Activated CD4-positive, alpha-beta T cell treated with anti-CD3 and anti-CD28 coated beads for 36 hours (primary cell): ENCODE measurements around the gene TMED10. TPM values are rescaled to one million over a fixed set of nuclear protein-coding genes. Genes with fewer than 3 reads are reported as not detected.

Source experiments
- ATAC-seq: fragments of 200-7000 bp; cut with Tn5 transposase; one replicate; pipeline ENCODE4 v1.10.0; 2021; ENCODE audit warnings: mild to moderate bottlenecking, moderate library complexity
- CTCF ChIA-PET: fragments of 350-600 bp; sonication (Branson Sonifier 250); formaldehyde crosslinking; loops from one replicate; lab custom pipeline; 2021; ENCODE audit warnings: antibody characterized with exemption; lab: Charles Lee
- POLR2A ChIA-PET: fragments of 350-600 bp; sonication (Branson Sonifier 250); formaldehyde crosslinking; loops from one replicate; lab custom pipeline; 2021; ENCODE audit warnings: antibody characterized with exemption, inconsistent platforms; lab: Charles Lee
- DNase-seq: peaks from one replicate; pipeline ENCODE4 v3.0.0-alpha.2; 2020
- H3K27ac Mint-ChIP-seq: one replicate; pipeline ENCODE4 v1.8.0; 2021; ENCODE audit warnings: mixed read lengths
- H3K27me3 Mint-ChIP-seq: one replicate; pipeline ENCODE4 v1.8.0; 2021; ENCODE audit warnings: mixed read lengths
- H3K36me3 Mint-ChIP-seq: one replicate; pipeline ENCODE4 v1.8.0; 2021; ENCODE audit warnings: low read depth, mixed read lengths
- H3K4me1 Mint-ChIP-seq: one replicate; pipeline ENCODE4 v1.8.0; 2021; ENCODE audit warnings: mixed read lengths
- H3K4me3 Mint-ChIP-seq: one replicate; pipeline ENCODE4 v1.8.0; 2021; ENCODE audit warnings: mild to moderate bottlenecking, moderate library complexity, mixed read lengths
- H3K9me3 Mint-ChIP-seq: one replicate; pipeline ENCODE4 v1.8.0; 2021; ENCODE audit warnings: low read depth, mixed read lengths
- intact Hi-C, 2 experiments: fragments of 100-400 bp; cut with DNase I in 1 of 2; cut with micrococcal nuclease in 1 of 2; formaldehyde crosslinking; loops; one replicate each; pipeline versions ENCODE4 v1.14.2 to v1.15.1; 2022 to 2024; cut with DNase I, micrococcal nuclease
- total RNA-seq, 2 experiments: library from RNA; stranded (reverse); gene quantifications; one replicate each; pipeline ENCODE4 v1.2.3, GENCODE V29; 2021

TMED10 gene
- total RNA-seq, 2 experiments from 2014 or later: 179 to 253 TPM

DNA sequence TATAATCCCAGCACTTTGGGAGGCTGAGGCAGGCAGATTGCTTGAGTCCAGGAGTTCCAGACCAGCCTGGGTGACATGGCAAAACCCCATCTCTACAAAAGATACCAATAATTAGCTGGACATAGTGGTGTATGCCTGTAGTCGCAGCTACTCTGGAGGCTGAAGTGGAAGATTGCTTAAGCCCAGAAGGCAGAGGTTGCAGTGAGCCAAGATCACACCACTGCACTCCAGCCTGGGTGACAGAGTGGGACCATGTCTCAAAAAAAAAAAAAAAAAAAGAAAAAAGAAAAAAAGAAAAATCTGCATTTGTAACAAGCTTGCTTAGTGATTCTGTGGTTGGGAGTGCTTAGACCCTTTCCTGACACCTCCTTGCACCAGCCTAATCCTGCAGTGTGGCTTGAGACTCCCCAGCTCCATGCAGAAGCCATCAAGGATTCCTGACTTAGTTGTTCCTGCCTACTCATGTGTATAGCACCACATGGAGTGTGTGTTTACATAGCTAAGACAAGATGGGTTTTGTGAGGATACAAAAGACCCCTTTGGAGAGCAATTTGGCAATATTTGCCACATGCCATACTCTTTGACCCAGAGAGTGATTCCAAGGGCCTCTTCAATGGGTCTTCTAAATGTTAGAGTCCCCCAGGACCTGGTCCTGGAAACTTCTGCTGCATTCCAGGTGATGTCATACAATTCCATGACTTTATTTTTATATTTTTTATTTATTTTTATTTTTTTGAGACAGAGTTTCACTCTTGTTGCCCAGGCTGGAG, 5.1 kb upstream of the TMED10 start:
- H3K27me3 Mint-ChIP-seq: peaks cover 4% of the 10 kb centered on the region
- no peak for DNase-seq
- H3K9me3 Mint-ChIP-seq: no peaks in the 10 kb centered on the region
- no peak overlapping the region for H3K4me3 Mint-ChIP-seq
- no peak for ATAC-seq
- H3K4me1 Mint-ChIP-seq: peaks cover 10% of the 10 kb centered on the region
- H3K27ac Mint-ChIP-seq: no peak overlapping the region
- POLR2A ChIA-PET: no interaction called here
- CTCF ChIA-PET: interaction anchor here (2.0 kb wide), 1 partner anchor 23 kb away, joined by 5 read pairs; no protein-coding TSS in a partner anchor
- H3K36me3 Mint-ChIP-seq: no peaks in the 10 kb centered on the region
- intact Hi-C loops: no loop called here

- H3K27me3 Mint-ChIP-seq: no peaks in the 10 kb centered on the region
- peak overlapping the region; percentile 94 for H3K4me3 Mint-ChIP-seq
- H3K4me1 Mint-ChIP-seq: peaks cover 43% of the 10 kb centered on the region
- H3K9me3 Mint-ChIP-seq: no peaks in the 10 kb centered on the region
- ChIA-PET POLR2A (interaction anchor here (0.6 to 1.0 kb wide), 7 partner anchors 18 to 486 kb away, joined by 3 to 6 read pairs (median 4); no protein-coding TSS in a partner anchor), CTCF (interaction anchor here (0.6 to 1.5 kb wide), 6 partner anchors 83 to 677 kb away, joined by 3 to 7 read pairs (median 3); no protein-coding TSS in a partner anchor)
- intact Hi-C loops: loop anchor here (1.0 to 10.0 kb wide), 20 partner anchors 16 to 976 kb away; partner anchors contain the start of genes EIF2B2 (in 2 of the 2), FOS (in 2 of the 2), TTLL5 (in 2 of the 2) and ACYP1 (in 1 of the 2)
- ATAC-seq (peak; percentile 7), DNase-seq (no peak)
- H3K36me3 Mint-ChIP-seq: peaks cover 6% of the 10 kb centered on the region
- peak overlapping the region; percentile 95 for H3K27ac Mint-ChIP-seq
Measured at GRCh38 chr14:75175677-75176141, 703 bp downstream of the TMED10 start.

DNA sequence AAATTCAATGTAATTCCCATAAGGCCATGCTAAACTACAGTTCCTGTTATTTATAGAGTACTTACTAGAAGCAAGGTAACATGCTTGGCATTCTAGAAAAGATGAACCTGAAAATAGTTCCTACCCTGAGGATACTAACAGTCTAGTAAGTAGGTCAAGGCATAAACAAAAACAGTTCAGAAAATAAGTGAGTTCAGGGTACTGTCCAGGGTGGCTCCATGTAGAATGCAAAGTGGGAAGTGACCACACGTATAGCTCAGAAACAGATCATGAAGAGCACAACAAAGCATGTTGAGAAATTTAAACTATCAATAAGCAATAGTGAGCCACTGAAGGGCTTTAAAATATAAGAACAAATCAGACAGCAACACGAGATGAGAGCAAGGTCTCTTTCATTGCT, 2.3 kb downstream of the TMED10 start:
- CTCF ChIA-PET: interaction anchor here (0.5 to 1.1 kb wide), 5 partner anchors 10 to 923 kb away, joined by 3 to 4 read pairs (median 3); no protein-coding TSS in a partner anchor
- Mint-ChIP-seq H3K27ac (peak overlapping the region; percentile 84), H3K9me3 (no peaks in the 10 kb centered on the region), H3K27me3 (no peaks in the 10 kb centered on the region), H3K36me3 (peaks cover 7% of the 10 kb centered on the region), H3K4me1 (peaks cover 56% of the 10 kb centered on the region), H3K4me3 (peak overlapping the region; percentile 94)
- no peak for ATAC-seq
- DNase-seq: no peak
- intact Hi-C loops: loop anchor here in 1 of 2 experiments (10.0 kb wide), 1 partner anchor 811 kb away; the partner anchor contains the start of genes IFT43 and TGFB3
- POLR2A ChIA-PET: interaction anchor here (0.6 to 0.7 kb wide), 2 partner anchors 109 to 249 kb away, joined by 3 to 4 read pairs; no protein-coding TSS in a partner anchor

GRCh38 chr14:75170772-75171171, 5.6 kb downstream of the TMED10 start:
- Mint-ChIP-seq H3K9me3 (no peaks in the 10 kb centered on the region), H3K36me3 (peaks cover 9% of the 10 kb centered on the region), H3K27me3 (no peaks in the 10 kb centered on the region), H3K27ac (no peak overlapping the region), H3K4me1 (peaks cover 78% of the 10 kb centered on the region), H3K4me3 (no peak overlapping the region)
- no peak for ATAC-seq
- ChIA-PET CTCF (interaction anchor here (0.7 kb wide), 1 partner anchor 81 kb away, joined by 3 read pairs; no protein-coding TSS in a partner anchor), POLR2A (interaction anchor here (0.6 kb wide), 1 partner anchor 355 kb away, joined by 3 read pairs; no protein-coding TSS in a partner anchor)
- intact Hi-C loops: loop anchor here in 1 of 2 experiments (10.0 kb wide), 1 partner anchor 814 kb away; the partner anchor contains the start of genes IFT43 and TGFB3
- no peak for DNase-seq

DNA sequence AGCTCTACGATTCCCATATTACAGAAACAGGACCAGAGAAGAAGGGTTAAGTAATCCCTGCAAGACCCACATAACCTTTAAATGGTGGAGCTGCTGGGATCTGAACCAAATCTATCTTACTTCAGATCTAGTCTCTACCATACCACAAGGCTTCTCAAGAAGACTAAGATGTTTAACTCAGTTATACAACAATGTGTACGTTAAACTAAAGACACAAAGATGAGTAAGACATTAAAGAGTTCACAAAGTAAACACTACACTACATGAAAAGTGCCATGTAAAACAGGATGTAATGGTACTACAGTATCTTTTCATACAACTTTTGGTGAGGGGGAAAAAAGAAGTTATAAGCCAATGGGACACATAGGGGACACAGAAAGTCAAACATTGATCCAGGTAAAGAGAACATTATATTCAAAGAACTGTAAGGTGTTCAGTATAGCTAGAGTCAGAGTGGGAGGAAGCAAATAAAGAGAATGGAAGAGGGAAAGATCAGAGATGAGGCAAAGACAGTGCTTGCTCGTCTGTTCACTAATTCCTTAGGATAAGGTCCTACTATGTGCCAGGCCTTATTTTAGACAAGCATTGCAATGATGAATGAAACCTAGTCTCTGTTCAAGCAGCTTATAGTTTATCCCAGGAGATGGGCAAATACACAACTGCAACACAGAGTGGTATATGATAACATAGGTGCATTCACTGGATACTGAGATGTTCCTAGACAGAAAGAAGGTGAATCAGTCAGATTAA, 7.7 kb downstream of the TMED10 start:
- Mint-ChIP-seq H3K4me1 (peaks cover 71% of the 10 kb centered on the region), H3K27me3 (no peaks in the 10 kb centered on the region), H3K27ac (peak overlapping the region; percentile 2), H3K4me3 (no peak overlapping the region), H3K36me3 (peaks cover 7% of the 10 kb centered on the region), H3K9me3 (no peaks in the 10 kb centered on the region)
- no peak for ATAC-seq
- ChIA-PET POLR2A (no interaction called here), CTCF (interaction anchor here (0.6 to 1.1 kb wide), 3 partner anchors 8 to 165 kb away, joined by 3 read pairs; no protein-coding TSS in a partner anchor)
- DNase-seq: no peak
- intact Hi-C loops: no loop called here

DNA sequence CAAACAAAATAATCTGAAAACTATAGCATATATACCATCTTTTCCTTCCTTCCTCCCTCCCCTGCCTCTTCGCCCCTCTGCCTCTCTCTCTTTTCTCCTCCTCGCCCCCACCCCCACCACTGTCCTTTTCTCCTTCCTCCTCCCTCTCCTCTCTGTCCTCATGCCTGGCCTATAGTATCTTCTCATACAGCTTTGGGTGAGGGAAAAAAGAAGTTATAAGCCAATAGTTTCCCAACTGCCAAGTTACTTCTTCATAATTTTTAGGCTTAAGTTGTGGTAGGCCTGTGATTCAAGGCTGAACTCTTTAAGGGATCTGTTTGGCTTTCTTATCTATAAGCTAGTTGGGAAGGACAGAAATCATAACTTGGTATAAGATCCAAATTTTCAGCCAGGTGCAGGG, 9.1 kb downstream of the TMED10 start:
- Mint-ChIP-seq H3K36me3 (peaks cover 5% of the 10 kb centered on the region), H3K27ac (no peak overlapping the region), H3K9me3 (no peaks in the 10 kb centered on the region), H3K27me3 (no peaks in the 10 kb centered on the region), H3K4me3 (no peak overlapping the region), H3K4me1 (peaks cover 64% of the 10 kb centered on the region)
- DNase-seq (no peak), ATAC-seq (no peak)
- ChIA-PET CTCF (interaction anchor here (0.6 to 1.2 kb wide), 4 partner anchors 9 to 100 kb away, joined by 3 read pairs; no protein-coding TSS in a partner anchor), POLR2A (interaction anchor here (0.6 to 0.7 kb wide), 2 partner anchors 102 to 320 kb away, joined by 4 to 9 read pairs; no protein-coding TSS in a partner anchor)
- intact Hi-C loops: no loop called here

DNA sequence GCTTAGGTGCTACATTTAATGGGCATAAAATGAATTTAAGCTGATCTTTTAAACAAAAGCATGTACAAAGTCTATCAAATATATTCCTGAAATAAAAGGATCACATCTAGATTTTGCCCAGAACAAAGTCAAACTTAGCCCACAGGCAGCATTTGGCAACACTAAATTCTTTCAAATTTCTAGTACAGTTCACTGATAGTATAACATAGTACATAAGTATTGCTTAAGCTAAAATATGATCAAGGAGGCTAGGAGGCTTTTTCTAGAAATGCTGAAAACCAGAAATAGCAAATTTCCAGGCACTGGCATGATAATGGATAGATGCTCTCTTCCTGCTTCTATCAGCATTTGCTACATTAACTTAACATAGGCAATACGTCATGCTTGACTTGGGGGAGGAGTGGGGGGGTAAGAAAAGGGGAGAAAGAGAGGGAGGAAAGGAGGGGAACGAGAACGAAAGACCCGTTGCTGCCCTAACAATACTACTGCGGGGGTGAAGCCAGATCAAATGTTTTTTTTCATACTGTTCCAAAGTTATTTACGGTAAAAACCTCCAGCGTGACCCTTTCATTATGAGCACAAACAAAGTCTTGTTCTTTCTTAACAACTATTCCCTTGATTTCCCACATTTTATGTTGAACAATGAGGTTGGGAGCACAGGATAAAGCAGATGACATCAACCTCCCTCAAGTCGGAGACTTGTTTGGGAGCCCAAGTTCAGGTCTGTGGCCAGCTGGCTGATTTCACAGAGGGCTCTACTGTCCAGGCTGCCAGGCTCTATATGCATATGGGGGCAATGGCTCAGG, 10.6 kb downstream of the TMED10 start:
- ATAC-seq: no peak

GRCh38 chr14:75164809-75165208, 11.6 kb downstream of the TMED10 start:
- Mint-ChIP-seq H3K27me3 (no peaks in the 10 kb centered on the region), H3K9me3 (no peaks in the 10 kb centered on the region), H3K4me1 (peaks cover 70% of the 10 kb centered on the region), H3K27ac (no peak overlapping the region), H3K4me3 (no peak overlapping the region), H3K36me3 (peaks cover 21% of the 10 kb centered on the region)
- ChIA-PET CTCF (no interaction called here), POLR2A (no interaction called here)
- ATAC-seq (no peak), DNase-seq (no peak)
- intact Hi-C loops: no loop called here

More for the DNA sequence above, 10.6 kb downstream of the TMED10 start:
- Mint-ChIP-seq H3K9me3 (no peaks in the 10 kb centered on the region), H3K4me1 (peaks cover 67% of the 10 kb centered on the region), H3K27me3 (no peaks in the 10 kb centered on the region), H3K36me3 (peaks cover 15% of the 10 kb centered on the region), H3K27ac (no peak overlapping the region), H3K4me3 (no peak overlapping the region)
- POLR2A ChIA-PET: no interaction called here
- intact Hi-C loops: no loop called here
- CTCF ChIA-PET: interaction anchor here (0.7 kb wide), 1 partner anchor 11 kb away, joined by 3 read pairs; no protein-coding TSS in a partner anchor
- DNase-seq: no peak

DNA sequence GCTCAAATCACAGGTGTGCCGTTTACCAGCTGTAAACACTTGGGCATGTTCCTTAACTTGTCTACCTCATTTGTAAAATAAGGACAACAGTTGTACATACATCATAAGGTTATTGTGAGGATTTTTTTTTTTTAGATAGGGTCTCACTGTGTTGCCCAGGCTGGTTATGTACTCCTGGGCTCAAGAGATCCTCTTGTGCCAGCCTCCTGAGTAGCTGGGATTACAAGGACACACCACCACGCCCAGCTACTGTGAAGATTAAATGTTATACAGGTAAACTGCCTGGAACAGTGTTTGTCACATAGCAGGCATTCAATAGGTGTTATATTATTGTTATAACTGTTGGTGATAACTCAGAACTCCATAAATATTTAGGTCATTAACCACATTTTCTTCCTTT, 12.7 kb downstream of the TMED10 start:
- H3K27me3 Mint-ChIP-seq: no peaks in the 10 kb centered on the region
- intact Hi-C loops: no loop called here
- H3K27ac Mint-ChIP-seq: no peak overlapping the region
- peaks cover 22% of the 10 kb centered on the region for H3K36me3 Mint-ChIP-seq
- H3K9me3 Mint-ChIP-seq: no peaks in the 10 kb centered on the region
- ChIA-PET POLR2A (no interaction called here), CTCF (interaction anchor here (0.6 to 1.0 kb wide), 3 partner anchors 11 to 23 kb away, joined by 3 read pairs; no protein-coding TSS in a partner anchor)
- no peak for DNase-seq
- ATAC-seq: no peak
- peaks cover 69% of the 10 kb centered on the region for H3K4me1 Mint-ChIP-seq
- H3K4me3 Mint-ChIP-seq: no peak overlapping the region

DNA sequence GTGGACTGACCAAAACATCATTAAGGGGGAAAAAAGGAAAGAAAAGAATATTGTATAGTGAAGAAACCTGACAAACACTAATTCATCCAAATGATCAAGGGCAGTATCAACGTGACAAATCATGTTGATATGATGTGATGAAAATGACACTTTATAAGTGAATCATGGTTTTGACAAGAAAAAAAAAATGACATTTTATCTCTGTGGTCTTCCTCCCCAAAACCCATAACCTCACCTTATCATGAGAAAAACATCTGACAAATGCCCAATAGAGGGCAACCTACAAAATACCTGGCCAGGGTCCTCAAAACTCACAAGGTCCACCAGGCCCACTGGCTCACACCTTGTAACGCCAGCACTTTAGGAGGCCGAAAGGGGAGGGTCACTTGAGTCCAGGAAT, 13.8 kb downstream of the TMED10 start:
- peaks cover 64% of the 10 kb centered on the region for H3K4me1 Mint-ChIP-seq
- no peaks in the 10 kb centered on the region for H3K9me3 Mint-ChIP-seq
- H3K27me3 Mint-ChIP-seq: no peaks in the 10 kb centered on the region
- H3K27ac Mint-ChIP-seq: peak overlapping the region; percentile 44
- no peak overlapping the region for H3K4me3 Mint-ChIP-seq
- intact Hi-C loops: no loop called here
- DNase-seq: no peak
- peak; percentile 40 for ATAC-seq
- peaks cover 22% of the 10 kb centered on the region for H3K36me3 Mint-ChIP-seq
- ChIA-PET CTCF (interaction anchor here (0.7 kb wide), 2 partner anchors 22 to 125 kb away, joined by 3 read pairs; no protein-coding TSS in a partner anchor), POLR2A (no interaction called here)
